Testis (tissue), 3 donors: ENCODE measurements around the gene PHGDH. TPM values are rescaled to one million over a fixed set of nuclear protein-coding genes. Genes with fewer than 3 reads are reported as not detected.
A peak's percentile ranks its signal among the peaks of the same experiment; 100 is the strongest.
"Not testable (repeated sequence)": the region's sequence is repeated elsewhere in the genome, so short reads cannot be mapped to it uniquely, and the experiment has no call there.

Experiments used
- DNase-seq: peaks from one replicate; pipeline ENCODE4 v3.0.0-alpha.2; 2019
- H3K27ac ChIP-seq, 2 donors: fragments of 200-600 bp; sonication (generic); one replicate each; pipeline ENCODE4 v1.5.1; 2019
- H3K27me3 ChIP-seq: fragments of 200-600 bp; sonication (generic); one replicate; pipeline ENCODE4 v1.5.1; 2019
- H3K36me3 ChIP-seq: fragments of 200-600 bp; sonication (generic); one replicate; pipeline ENCODE4 v1.5.1; 2017; ENCODE audit warnings: low read depth; ENCODE audit errors: missing control alignments
- H3K4me1 ChIP-seq: fragments of 200-600 bp; sonication (generic); one replicate; pipeline ENCODE4 v1.5.1; 2019
- H3K4me3 ChIP-seq, 2 donors: fragments of 200-600 bp; sonication (generic); one replicate each; pipeline ENCODE4 v1.5.1; 2017 to 2019
- H3K9me3 ChIP-seq: fragments of 200-600 bp; sonication (generic); one replicate; pipeline ENCODE4 v1.5.1; 2017
- POLR2A ChIP-seq: fragments of 450-650 bp; IDR thresholded peaks from one replicate; pipeline ENCODE4 v1.6.1; 2017; ENCODE audit warnings: antibody characterized with exemption, mild to moderate bottlenecking, moderate library complexity
- WGBS, 2 donors: methylation state at CpG; one replicate each; pipeline ENCODE4 v1.1.5; 2018; 5-methylcytosine and 5-hydroxymethylcytosine counted together
- intact Hi-C: fragments of 100-400 bp; cut with DNase I; formaldehyde crosslinking; loops from one replicate; pipeline ENCODE4 v1.15.1; 2023; ENCODE audit warnings: low total_unique reads
- polyA plus RNA-seq: library from polyadenylated mRNA; stranded (reverse); fragments of 350-450 nt; fragmentation: Illumina TruSeq; extraction: RNeasy Lipid Tissue Mini Kit (QIAGEN cat#74804); gene quantifications from one replicate; pipeline ENCODE4 v1.2.3, GENCODE V29; 2014; ENCODE audit warnings: low read depth, low replicate concordance; ENCODE audit not compliant: insufficient read depth
- total RNA-seq, 2 donors: library from RNA; depleted of rRNA; stranded (reverse); fragments of >200 nt; gene quantifications; one replicate each; pipeline ENCODE4 v1.2.3, GENCODE V29; 2016
- TF ChIP-seq, protein P1 (sequence below), 3 experiments: fragments of 450-650 bp in 2 of 3; fragments of 200-600 bp in 1 of 3; sonication (generic) in 1 of 3; IDR thresholded peaks; one replicate each; pipeline ENCODE4 v1.5.1; 2016 to 2019; ENCODE audit warnings: antibody characterized with exemption in 3 of 3, mild to moderate bottlenecking in 2 of 3, moderate library complexity in 1 of 3

The PHGDH gene
- total and polyA plus RNA-seq, 3 donors from 2014 or later: 85.3 to 161 (median 131) TPM

DNA sequence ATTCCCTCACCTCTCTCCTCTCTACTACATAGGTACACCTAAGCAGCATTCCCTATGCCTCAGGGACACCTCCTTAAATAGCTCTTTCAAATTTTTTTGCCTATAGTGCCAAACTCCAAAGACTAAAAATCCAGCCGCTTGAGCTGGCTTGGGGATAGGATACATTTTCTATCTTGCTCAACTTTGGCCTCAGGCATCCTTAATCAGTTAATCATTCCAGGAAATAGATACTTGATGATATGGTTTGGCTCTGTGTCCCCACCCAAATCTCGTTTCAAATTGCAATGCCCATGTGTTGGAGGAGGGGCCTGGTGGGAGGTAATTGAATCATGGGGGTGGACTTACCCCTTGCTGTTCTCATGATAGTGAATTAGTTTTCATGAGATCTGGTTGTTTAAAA lies 11.4 kb upstream of the PHGDH start:
- no peaks in the 10 kb centered on the region for H3K9me3 ChIP-seq
- no peak overlapping the region for H3K4me3 ChIP-seq
- 74 to 90% methylated on average over 2 of the region's 2 CpGs for WGBS, 2 donors
- H3K27ac ChIP-seq: no peak overlapping the region
- no peaks in the 10 kb centered on the region for H3K36me3 ChIP-seq
- no peak for DNase-seq
- H3K4me1 ChIP-seq: no peaks in the 10 kb centered on the region
- no peaks in the 10 kb centered on the region for H3K27me3 ChIP-seq
- intact Hi-C loops: no loop called here
- TF ChIP-seq, protein P1, sequence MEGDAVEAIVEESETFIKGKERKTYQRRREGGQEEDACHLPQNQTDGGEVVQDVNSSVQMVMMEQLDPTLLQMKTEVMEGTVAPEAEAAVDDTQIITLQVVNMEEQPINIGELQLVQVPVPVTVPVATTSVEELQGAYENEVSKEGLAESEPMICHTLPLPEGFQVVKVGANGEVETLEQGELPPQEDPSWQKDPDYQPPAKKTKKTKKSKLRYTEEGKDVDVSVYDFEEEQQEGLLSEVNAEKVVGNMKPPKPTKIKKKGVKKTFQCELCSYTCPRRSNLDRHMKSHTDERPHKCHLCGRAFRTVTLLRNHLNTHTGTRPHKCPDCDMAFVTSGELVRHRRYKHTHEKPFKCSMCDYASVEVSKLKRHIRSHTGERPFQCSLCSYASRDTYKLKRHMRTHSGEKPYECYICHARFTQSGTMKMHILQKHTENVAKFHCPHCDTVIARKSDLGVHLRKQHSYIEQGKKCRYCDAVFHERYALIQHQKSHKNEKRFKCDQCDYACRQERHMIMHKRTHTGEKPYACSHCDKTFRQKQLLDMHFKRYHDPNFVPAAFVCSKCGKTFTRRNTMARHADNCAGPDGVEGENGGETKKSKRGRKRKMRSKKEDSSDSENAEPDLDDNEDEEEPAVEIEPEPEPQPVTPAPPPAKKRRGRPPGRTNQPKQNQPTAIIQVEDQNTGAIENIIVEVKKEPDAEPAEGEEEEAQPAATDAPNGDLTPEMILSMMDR (IDR thresholded peaks at IDR 0.05): no peak
- TF ChIP-seq POLR2A: no peak

DNA sequence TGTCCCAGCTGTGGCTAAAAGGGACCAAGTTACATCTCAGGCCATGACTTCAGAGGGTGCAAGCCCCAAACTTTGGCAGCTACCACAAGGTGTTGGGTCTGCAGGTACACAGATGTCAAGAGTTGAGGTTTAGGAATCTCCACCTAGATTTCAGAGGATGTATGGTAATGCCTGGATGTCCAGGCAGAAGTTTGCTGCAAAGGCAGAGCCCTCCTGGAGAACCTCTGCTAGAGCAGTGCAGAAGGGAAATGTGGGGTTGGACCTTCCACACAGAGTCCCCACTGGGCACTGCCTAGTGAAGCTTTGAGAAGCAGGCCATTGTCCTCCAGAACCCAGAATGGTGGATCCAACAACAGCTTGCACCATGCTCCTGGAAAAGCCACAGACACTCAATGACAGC lies 10.1 kb upstream of the PHGDH start:
- Histone ChIP-seq H3K4me3 (no peak overlapping the region), H3K36me3 (no peaks in the 10 kb centered on the region), H3K27me3 (no peaks in the 10 kb centered on the region), H3K9me3 (no peaks in the 10 kb centered on the region), H3K4me1 (no peaks in the 10 kb centered on the region), H3K27ac (no peak overlapping the region)
- no peak for TF ChIP-seq POLR2A
- TF ChIP-seq, protein P1 (IDR thresholded peaks at IDR 0.05): no peak
- intact Hi-C loops: no loop called here
- DNase-seq: no peak

DNA sequence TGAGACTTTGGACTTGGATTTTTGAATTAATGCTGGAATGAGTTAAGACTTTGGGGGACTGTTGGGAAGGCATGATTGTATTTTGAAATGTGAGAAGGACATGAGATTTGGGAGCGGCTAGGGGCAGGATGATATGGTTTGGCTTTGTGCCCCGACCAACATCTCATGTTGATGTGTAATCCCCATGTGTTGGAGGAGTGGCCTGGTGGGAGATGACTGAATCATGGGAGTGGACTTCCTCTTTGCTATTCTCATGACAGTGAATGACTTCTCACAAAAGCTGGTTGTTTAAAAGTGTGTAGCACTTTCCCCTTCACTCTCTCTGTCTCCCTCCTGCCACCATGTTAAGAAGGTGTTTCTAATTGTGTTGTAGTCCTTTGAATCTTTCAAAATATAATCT lies 9.3 kb upstream of the PHGDH start:
- no peaks in the 10 kb centered on the region for H3K27me3 ChIP-seq
- no peaks in the 10 kb centered on the region for H3K36me3 ChIP-seq
- no peaks in the 10 kb centered on the region for H3K4me1 ChIP-seq
- no peaks in the 10 kb centered on the region for H3K9me3 ChIP-seq
- no peak for TF ChIP-seq POLR2A
- TF ChIP-seq, protein P1 (IDR thresholded peaks at IDR 0.05): no peak
- no peak overlapping the region for H3K4me3 ChIP-seq
- WGBS, 2 donors: 85% methylated on average over 2 of the region's 2 CpGs
- no peak for DNase-seq
- intact Hi-C loops: no loop called here
- no peak overlapping the region for H3K27ac ChIP-seq

DNA sequence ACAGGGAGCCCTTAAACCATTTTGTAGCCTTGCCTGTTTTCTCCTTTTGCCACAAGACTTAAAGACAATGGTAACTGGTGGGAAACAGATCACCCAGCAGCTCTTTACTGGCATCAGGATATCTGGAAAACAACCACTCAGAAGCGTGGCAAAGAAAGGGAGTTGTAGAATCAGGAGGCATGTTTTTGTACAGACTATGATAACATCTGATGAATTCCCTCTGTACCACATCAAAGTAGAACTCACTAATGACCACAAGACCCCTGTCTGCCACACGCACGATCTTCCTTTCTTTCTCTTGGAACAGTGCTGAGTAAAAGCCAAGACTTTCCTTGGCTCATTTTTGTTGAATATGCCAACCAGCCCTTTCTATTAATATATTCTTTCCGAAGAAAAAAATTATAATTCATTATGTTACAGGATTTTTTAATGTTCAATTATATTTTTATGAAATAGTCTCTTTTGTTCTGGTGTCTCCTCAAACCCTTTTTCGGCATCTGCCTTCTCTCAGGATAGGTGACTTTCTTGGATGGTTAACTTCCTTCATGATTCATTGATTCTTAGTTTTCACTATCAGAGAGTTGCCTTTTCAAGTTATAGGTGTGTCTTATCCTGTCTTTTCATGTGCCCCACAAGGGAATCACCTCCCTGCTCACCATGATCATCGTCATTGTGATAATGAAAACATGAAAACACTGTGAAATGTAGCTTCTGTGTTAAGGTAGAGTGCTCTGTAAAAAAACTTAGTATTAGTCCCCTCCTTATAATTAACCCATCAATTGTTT lies 7.9 kb upstream of the PHGDH start:
- no peaks in the 10 kb centered on the region for H3K4me1 ChIP-seq
- TF ChIP-seq, protein P1 (IDR thresholded peaks at IDR 0.05): no peak
- TF ChIP-seq POLR2A: no peak
- no peak overlapping the region for H3K27ac ChIP-seq
- intact Hi-C loops: no loop called here
- no peaks in the 10 kb centered on the region for H3K36me3 ChIP-seq
- H3K27me3 ChIP-seq: no peaks in the 10 kb centered on the region
- WGBS, 2 donors: 83 to 89% methylated on average over 6 of the region's 6 CpGs
- no peak overlapping the region for H3K4me3 ChIP-seq
- no peak for DNase-seq
- no peaks in the 10 kb centered on the region for H3K9me3 ChIP-seq

DNA sequence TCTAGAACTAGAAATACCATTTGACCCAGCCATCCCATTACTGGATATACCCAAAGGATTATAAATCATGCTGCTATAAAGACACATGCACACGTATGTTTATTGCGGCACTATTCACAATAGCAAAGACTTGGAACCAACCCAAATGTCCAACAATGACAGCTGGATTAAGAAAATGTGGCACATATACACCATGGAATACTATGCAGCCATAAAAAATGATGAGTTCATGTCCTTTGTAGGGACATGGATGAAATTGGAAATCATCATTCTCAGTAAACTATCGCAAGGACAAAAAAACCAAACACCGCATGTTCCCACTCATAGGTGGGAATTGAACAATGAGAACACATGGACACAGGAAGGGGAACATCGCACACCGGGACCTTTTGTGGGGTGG lies 5.1 kb upstream of the PHGDH start:
- H3K9me3 ChIP-seq, H3K36me3 ChIP-seq, H3K4me1 ChIP-seq, intact Hi-C loops, H3K27me3 ChIP-seq, H3K4me3 ChIP-seq, H3K27ac ChIP-seq, DNase-seq: not testable (repeated sequence)
- 91 to 99% methylated on average over 6 of the region's 6 CpGs for WGBS, 2 donors

DNA sequence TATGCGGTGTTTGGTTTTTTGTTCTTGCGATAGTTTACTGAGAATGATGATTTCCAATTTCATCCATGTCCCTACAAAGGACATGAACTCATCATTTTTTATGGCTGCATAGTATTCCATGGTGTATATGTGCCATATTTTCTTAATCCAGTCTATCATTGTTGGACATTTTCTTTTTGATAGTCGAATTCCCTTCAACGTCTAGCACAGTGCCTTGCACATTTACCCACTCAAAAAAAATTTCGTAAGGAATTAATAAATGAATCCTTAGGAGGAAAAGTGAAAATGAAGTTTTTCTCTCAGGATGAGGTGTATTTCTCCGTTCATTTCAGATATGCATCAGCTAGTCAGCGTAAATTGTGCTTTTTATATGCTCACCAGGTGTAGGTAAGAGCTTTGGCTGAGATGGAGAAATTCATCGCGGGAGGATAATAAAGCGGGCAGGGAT lies 354 bp upstream of the PHGDH start:
- peaks cover 33% of the 10 kb centered on the region for H3K4me1 ChIP-seq
- WGBS, 2 donors: 11 to 14% methylated on average over 9 of the region's 10 CpGs

More for the DNA sequence above, 354 bp upstream of the PHGDH start:
- H3K27me3 ChIP-seq, H3K36me3 ChIP-seq, DNase-seq, intact Hi-C loops, H3K9me3 ChIP-seq, H3K27ac ChIP-seq: not testable (repeated sequence)
- H3K4me3 ChIP-seq: peak overlapping the region; percentile 59 to 65
